COR-L47 (cell line): ENCODE measurements around the gene SERINC2.
"Not testable (repeated sequence)": the region's sequence is repeated elsewhere in the genome, so short reads cannot be mapped to it uniquely, and the experiment has no call there.

Source experiments
- DNase-seq: peaks from one replicate; lab custom pipeline; 2025; lab: John Stamatoyannopoulos, UW

The SERINC2 gene

GRCh38 chr1:31471452-31472313 is 58.7 kb downstream of the SERINC2 start:
- DNase-seq: not testable (repeated sequence)

GRCh38 chr1:31472314-31472651 is 59.3 kb downstream of the SERINC2 start:
- not testable (repeated sequence) for DNase-seq

GRCh38 chr1:31472673-31473072 is 59.7 kb downstream of the SERINC2 start:
- not testable (repeated sequence) for DNase-seq

- not testable (repeated sequence) for DNase-seq
These were observed 60.5 kb downstream of the SERINC2 start for GRCh38 chr1:31473508-31473907.

GRCh38 chr1:31474567-31474966 is 61.6 kb downstream of the SERINC2 start:
- DNase-seq: not testable (repeated sequence)

GRCh38 chr1:31476891-31477846 is 64.2 kb downstream of the SERINC2 start:
- DNase-seq: peak; percentile 90

GRCh38 chr1:31478167-31478566 is 65.2 kb downstream of the SERINC2 start:
- no peak for DNase-seq

- no peak for DNase-seq
These were observed 66.8 kb downstream of the SERINC2 start for GRCh38 chr1:31479811-31480210.

GRCh38 chr1:31480426-31480825 is 67.4 kb downstream of the SERINC2 start:
- DNase-seq: not testable (repeated sequence)

- no peak for DNase-seq
These were observed 69.5 kb downstream of the SERINC2 start for GRCh38 chr1:31482482-31483011.

- peak; percentile 78 for DNase-seq
These were observed 70.3 kb downstream of the SERINC2 start for GRCh38 chr1:31483012-31483946.
